ENCODE results near the gene ARF3.

ARF3 gene

DNA sequence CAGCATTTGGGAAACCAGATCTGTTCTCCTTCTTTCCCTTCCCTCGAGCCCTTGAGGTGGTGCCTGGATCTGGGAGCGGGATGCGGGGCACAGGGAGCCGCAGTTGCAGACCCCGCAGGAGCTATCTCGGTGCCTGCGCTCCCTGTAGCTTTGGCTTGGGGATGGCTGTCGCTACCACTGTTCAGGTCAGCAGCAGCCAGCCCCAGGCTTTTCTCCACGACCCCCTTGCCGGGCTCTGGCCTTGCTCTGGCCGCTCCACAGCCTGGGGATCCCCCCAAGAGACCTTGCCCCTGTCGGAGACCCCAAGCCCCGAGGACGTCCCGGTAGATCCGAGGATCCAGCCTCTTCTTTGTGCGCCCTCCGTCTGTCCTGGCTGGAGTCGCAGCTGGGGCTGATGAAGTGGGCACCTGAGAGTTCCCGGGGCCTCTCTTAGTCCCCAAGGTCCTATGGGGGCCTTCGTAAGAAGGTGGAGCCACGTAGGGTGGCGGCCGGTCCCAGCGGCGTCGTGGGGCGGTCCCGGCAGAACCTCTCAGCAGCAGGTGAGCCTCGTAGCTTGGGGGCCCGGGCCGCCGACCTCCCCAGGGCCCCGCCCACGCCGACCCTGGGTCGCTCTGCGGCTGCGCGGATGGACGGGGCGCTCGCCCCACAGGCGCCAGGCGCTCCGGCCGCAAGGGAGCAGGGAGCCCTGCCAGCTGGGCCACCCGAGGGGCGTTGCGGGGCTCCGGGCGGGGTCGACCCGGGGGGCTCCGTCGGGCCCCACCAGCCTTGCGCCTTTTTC is 40.6 kb upstream of the ARF3 start:
- TF ChIP-seq ARNT (IDR thresholded peaks at IDR 0.05) (no peak), BHLHE40 (IDR thresholded peaks at IDR 0.05; ENCODE audit: borderline replicate concordance) (no peak), ELF4 (IDR thresholded peaks at IDR 0.05) (no peak), FOXA1 (IDR thresholded peaks at IDR 0.05) (no peak), FOXM1 (IDR thresholded peaks at IDR 0.05; ENCODE audit: borderline replicate concordance) (no peak), TARDBP (IDR thresholded peaks at IDR 0.05) (no peak), LEF1 (IDR thresholded peaks at IDR 0.05; ENCODE audit: borderline replicate concordance) (no peak), SUZ12 (IDR thresholded peaks at IDR 0.05) (no peak), NFRKB (IDR thresholded peaks at IDR 0.05) (no peak), HDGF (IDR thresholded peaks at IDR 0.05; ENCODE audit: borderline replicate concordance) (no peak), CTBP1 (IDR thresholded peaks at IDR 0.05; ENCODE audit: borderline replicate concordance) (no peak), FOXK2 (IDR thresholded peaks at IDR 0.05) (no peak), L3MBTL2 (conservative IDR thresholded peaks at IDR 0.05) (no peak)
- TF ChIP-seq, protein P1, sequence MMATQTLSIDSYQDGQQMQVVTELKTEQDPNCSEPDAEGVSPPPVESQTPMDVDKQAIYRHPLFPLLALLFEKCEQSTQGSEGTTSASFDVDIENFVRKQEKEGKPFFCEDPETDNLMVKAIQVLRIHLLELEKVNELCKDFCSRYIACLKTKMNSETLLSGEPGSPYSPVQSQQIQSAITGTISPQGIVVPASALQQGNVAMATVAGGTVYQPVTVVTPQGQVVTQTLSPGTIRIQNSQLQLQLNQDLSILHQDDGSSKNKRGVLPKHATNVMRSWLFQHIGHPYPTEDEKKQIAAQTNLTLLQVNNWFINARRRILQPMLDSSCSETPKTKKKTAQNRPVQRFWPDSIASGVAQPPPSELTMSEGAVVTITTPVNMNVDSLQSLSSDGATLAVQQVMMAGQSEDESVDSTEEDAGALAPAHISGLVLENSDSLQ (IDR thresholded peaks at IDR 0.05): no peak
- no peak for DNase-seq (ENCODE audit: extremely low spot score)
- POLR2A ChIA-PET: interaction anchor here (1.1 to 2.2 kb wide), 2 partner anchors 40 to 132 kb away, joined by 3 to 5 read pairs; partner anchors contain the start of gene ARF3
- CTCF ChIA-PET: interaction anchor here (1.3 to 4.5 kb wide), 2 partner anchors 10 to 145 kb away, joined by 3 to 26 read pairs; no protein-coding TSS in a partner anchor

DNA sequence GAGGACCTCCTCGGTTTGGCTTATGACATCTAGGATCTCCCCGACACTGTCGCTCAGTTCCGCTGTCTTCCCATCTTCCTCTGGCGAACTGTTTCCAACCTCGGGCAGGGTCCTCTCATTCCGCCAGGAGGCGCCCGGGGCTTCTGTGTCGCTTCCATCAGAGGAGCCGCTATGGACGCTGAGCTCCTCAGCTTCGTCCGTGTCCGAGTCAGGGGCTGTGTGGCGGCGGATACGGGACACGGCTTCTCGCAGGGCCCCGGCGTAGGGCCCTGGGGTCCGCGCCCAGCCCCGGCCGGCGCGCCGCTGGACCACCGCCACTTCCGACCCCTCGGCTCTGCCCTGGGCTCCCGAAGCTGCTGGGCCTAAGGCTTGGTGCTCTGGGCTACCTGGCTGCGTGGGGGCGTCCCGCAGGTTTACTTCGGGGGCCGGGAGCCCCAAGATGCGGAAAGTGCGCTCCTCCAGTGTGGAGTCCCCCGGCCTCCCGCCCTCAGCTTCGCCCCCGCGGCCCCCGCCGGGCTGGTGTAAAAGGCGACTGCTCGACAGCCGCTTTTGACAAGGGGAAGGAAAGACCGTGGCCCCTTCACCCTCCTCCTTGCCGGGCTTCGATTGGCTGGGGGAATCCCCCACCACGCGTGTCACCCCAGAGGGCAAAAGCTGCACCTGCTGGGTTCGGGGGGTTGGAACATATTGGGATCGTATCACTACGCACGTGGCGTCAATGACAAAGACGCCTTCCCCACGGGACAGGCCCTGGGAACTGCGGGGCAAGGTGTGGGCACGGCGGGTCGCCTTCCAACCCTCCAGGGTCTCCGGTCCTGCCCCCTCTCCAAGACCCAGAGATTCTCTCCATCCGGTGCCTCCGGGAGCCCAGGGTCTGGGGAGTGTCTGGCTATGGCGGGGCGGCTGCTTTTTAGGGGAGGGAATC is 39.8 kb upstream of the ARF3 start:
- CTCF ChIA-PET: interaction anchor here (0.6 to 4.5 kb wide), 8 partner anchors 8 to 170 kb away, joined by 3 to 26 read pairs (median 3); no protein-coding TSS in a partner anchor
- POLR2A ChIA-PET: interaction anchor here (0.7 to 2.2 kb wide), 3 partner anchors 9 to 133 kb away, joined by 3 to 5 read pairs (median 3); partner anchors contain the start of gene ARF3
- peak; percentile 48 for DNase-seq (ENCODE audit: extremely low spot score)
- TF ChIP-seq SUZ12 (IDR thresholded peaks at IDR 0.05) (no peak), BHLHE40 (IDR thresholded peaks at IDR 0.05; ENCODE audit: borderline replicate concordance) (no peak), SP1 (IDR thresholded peaks at IDR 0.05) (no peak), LEF1 (IDR thresholded peaks at IDR 0.05; ENCODE audit: borderline replicate concordance) (no peak), FOXM1 (IDR thresholded peaks at IDR 0.05; ENCODE audit: borderline replicate concordance) (no peak), ARNT (IDR thresholded peaks at IDR 0.05) (no peak), HDGF (IDR thresholded peaks at IDR 0.05; ENCODE audit: borderline replicate concordance) (no peak), FOXA1 (IDR thresholded peaks at IDR 0.05) (no peak), FOXK2 (IDR thresholded peaks at IDR 0.05) (no peak), CTBP1 (IDR thresholded peaks at IDR 0.05; ENCODE audit: borderline replicate concordance) (no peak), NFRKB (IDR thresholded peaks at IDR 0.05) (no peak), L3MBTL2 (conservative IDR thresholded peaks at IDR 0.05) (no peak)
- TF ChIP-seq, protein P1 (IDR thresholded peaks at IDR 0.05): no peak

DNA sequence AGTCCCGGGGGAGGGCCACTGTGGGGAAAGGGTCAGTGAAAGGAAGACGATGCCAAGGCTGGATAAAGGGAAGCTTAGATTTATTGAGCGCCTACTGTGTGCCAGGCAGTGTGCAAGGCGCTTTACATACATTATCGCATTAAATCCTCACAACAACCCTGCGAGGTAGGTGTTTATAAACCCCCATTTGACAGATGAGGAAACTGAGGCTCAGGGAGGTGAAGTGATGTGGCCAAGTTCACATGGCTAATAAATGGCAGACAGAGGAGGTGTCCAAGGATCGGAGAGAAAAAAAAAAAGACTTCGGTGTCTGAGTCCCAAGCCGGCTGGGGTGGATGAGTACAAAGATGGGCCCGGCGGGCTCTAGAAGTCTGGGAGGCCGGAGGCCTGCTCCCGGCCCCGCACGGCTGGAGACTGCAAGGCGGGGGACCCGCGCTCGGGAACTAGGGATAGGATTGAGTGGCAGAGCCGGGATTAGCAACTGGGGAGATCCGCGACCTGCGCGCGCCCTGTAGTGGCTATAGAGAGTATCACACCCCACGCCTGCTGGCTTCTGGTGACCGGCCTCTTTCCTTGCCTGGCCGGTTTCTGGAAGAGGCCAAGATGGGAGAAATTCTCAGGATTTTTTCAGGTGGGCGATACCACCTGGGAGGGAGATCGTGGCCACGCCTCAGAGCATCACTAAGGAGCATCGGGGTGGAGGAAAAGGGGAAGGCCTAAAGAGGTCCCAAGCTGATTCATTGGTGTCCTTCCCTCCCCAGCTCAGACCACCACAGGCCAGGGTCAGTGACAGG is 38.0 kb upstream of the ARF3 start:
- ChIA-PET CTCF (interaction anchor here (0.6 to 1.0 kb wide), 3 partner anchors 10 to 130 kb away, joined by 3 to 4 read pairs (median 3); partner anchors contain the start of gene RND1), POLR2A (no interaction called here)
- DNase-seq (ENCODE audit: extremely low spot score): peak; percentile 93
- TF ChIP-seq LEF1 (IDR thresholded peaks at IDR 0.05; ENCODE audit: borderline replicate concordance): no peak
- TF ChIP-seq, protein P1 (IDR thresholded peaks at IDR 0.05): peak; percentile 94

DNA sequence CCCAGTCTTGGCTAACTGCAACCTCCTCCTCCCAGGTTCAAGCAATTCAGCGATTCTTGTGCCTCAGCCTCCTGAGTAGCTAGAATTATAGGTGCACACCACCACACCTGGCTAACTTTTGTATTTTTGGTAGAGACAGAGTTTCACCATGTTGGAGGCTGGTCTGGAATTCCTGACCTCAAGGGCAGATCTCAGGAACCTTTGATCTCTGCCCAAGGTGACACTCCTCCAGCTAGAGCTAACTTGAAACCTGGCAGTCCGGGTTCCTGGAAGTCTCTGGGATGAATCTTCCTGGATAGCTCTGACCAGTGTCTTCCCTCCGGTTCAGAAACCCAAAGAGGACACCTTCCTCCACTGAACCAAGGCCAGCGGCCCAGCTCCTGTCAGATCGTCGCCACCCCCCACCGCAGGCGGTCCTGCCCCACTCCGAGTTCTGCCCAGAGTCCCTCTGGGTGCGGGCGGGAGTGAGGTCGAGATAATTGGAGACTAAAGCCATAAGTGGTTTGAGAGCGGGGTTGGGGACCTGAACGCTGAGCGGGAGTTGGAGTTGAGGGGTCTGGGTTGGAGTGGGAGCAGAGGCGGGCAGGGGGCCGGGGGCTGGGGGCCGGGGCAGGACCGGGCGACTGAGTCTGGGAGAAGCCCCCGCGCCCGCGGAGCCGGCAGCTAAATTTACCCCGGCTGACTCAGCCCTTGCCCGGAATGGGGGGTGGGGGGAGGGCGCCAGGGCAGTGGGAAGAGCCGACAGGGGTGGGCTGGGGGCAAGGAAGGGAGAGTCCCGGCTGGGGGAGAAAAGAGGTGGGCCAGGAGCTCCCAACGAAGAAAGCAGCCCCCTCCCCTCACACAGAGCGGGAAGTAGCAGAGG is 37.2 kb upstream of the ARF3 start:
- CTCF ChIA-PET: interaction anchor here (1.0 to 1.1 kb wide), 2 partner anchors 19 to 104 kb away, joined by 3 to 4 read pairs; no protein-coding TSS in a partner anchor
- POLR2A ChIA-PET: interaction anchor here (0.7 kb wide), 1 partner anchor 142 kb away, joined by 3 read pairs; the partner anchor contains the start of gene DDX23
- TF ChIP-seq ZNF384 (IDR thresholded peaks at IDR 0.05): no peak
- TF ChIP-seq FOXA1 (IDR thresholded peaks at IDR 0.05): no peak
- no peak for TF ChIP-seq FOXK2 (IDR thresholded peaks at IDR 0.05)
- TF ChIP-seq L3MBTL2 (conservative IDR thresholded peaks at IDR 0.05): no peak
- no peak for TF ChIP-seq ARNT (IDR thresholded peaks at IDR 0.05)
- no peak for DNase-seq (ENCODE audit: extremely low spot score)

Data from HEK293T (cell line).